ENCODE measurements around the gene VEZF1. TPM values are rescaled to one million over a fixed set of nuclear protein-coding genes. Genes with fewer than 3 reads are reported as not detected.
A peak's percentile ranks its signal among the peaks of the same experiment; 100 is the strongest.

Gene VEZF1
- total and polyA plus RNA-seq, 2 of the 4 experiments (the other 2 are of a cell fraction) = 21.1 to 42.1 TPM

- Histone ChIP-seq H4K8ac (ENCODE audit: low read depth in 2 of 2, low read length in 2 of 2) (peak overlapping the region; percentile 24 to 92), H3K4me1 (ENCODE audit: control insufficient read depth, insufficient read depth, low read length) (peaks cover 33% of the 10 kb centered on the region), H2BK120ac (ENCODE audit: low read depth, low read length) (peak overlapping the region; percentile 98), H2AK5ac (ENCODE audit: low read depth, low read length) (peak overlapping the region; percentile 93), H3K36me3 (ENCODE audit: control insufficient read depth, insufficient read depth, low read length) (no peaks in the 10 kb centered on the region), H3K4me2 (ENCODE audit: low read depth, low read length) (peak overlapping the region; percentile 69), H4K20me1 (ENCODE audit: insufficient read depth, low read length) (0 out of 2 replicates have a peak, but pooled peaks cover 3% of the 10 kb centered on the region), H2AFZ (replicated peaks; ENCODE audit: low read length, poor library complexity) (peak overlapping the region; percentile 65), H3K23ac (ENCODE audit: low read depth, low read length) (peak overlapping the region; percentile 94), H2BK15ac (ENCODE audit: low read depth, low read length) (peak overlapping the region; percentile 95), H3K9ac (ENCODE audit: low read depth, low read length) (peak overlapping the region; percentile 20), H3K14ac (replicated peaks; ENCODE audit: low read depth, low read length) (peak overlapping the region; percentile 97), H2BK5ac (ENCODE audit: low read depth, low read length, poor library complexity, severe bottlenecking) (peak overlapping the region; percentile 96), H3K56ac (ENCODE audit: extremely low read depth, insufficient read depth, low read length) (peak overlapping the region; percentile 87), H3K18ac (ENCODE audit: low read depth, low read length) (peak overlapping the region; percentile 84), H3K4ac (ENCODE audit: low read depth, low read length) (peak overlapping the region; percentile 98), H3K27me3 (ENCODE audit: control insufficient read depth, insufficient read depth, low read length) (no peaks in the 10 kb centered on the region), H4K91ac (ENCODE audit: insufficient read depth, low read depth, low read length) (peak overlapping the region; percentile 97), H3K9me3 (ENCODE audit: control insufficient read depth, insufficient read depth, low read length) (no peaks in the 10 kb centered on the region), H3K4me3 (ENCODE audit: insufficient read depth, low read depth, low read length) (no peak overlapping the region; the same call in 1 of the 2 replicates), H2BK20ac (ENCODE audit: low read depth, low read length) (peak overlapping the region; percentile 98), H3K27ac (ENCODE audit: insufficient read depth, low read length) (peak overlapping the region; percentile 90), H4K5ac (ENCODE audit: low read depth, low read length) (peak overlapping the region; percentile 90), H3K9me1 (ENCODE audit: insufficient read depth, low read length) (peaks cover 40% of the 10 kb centered on the region), H3K79me1 (ENCODE audit: low read depth in 1 of 2, low read length in 2 of 2) (peaks cover 37 to 78% of the 10 kb centered on the region in 2 experiments), H2AK9ac (replicated peaks; ENCODE audit: low read depth, low read length, poor library complexity) (peak overlapping the region; percentile 97)
- intact Hi-C loops (cut with micrococcal nuclease) (loop anchor here (2.0 kb wide), 2 partner anchors 38 to 56 kb away; no protein-coding TSS in a partner anchor), dilution Hi-C loops (cut with HindIII; ENCODE audit: low sequenced_read_pairs, unreplicated experiment) (no loop called here), in situ Hi-C loops (cut with MboI; ENCODE audit: low sequenced_read_pairs) (no loop called here)
- BruUV-seq (replicated peaks) = no TSS peak
- peak; percentile 79 for ATAC-seq (ENCODE audit: low read depth)
- CTCF ChIA-PET = interaction anchor here (0.9 to 2.1 kb wide), 7 partner anchors 9 to 92 kb away, joined by 3 to 5 read pairs (median 3); no protein-coding TSS in a partner anchor
- 10% methylated on average over 4 of the region's 5 CpGs; no CpG with 5 or more reads in 1 of the 2 experiments for WGBS, 2 experiments (ENCODE audit: extremely low coverage in 2 of 2, insufficient read length in 1 of 2)
- POLR2A ChIA-PET (ENCODE audit: unreplicated experiment) = interaction anchor here (0.6 to 1.4 kb wide), 3 partner anchors 11 to 77 kb away, joined by 3 to 5 read pairs (median 5); no protein-coding TSS in a partner anchor
- peak; percentile 96 for DNase-seq
- TF ChIP-seq CEBPB (IDR thresholded peaks at IDR 0.05; ENCODE audit: low read depth, low read length) (no peak), MAZ (IDR thresholded peaks at IDR 0.05; ENCODE audit: borderline replicate concordance, low read depth, low read length) (0 out of 2 replicates have a peak, but pooled peaks have one; percentile 28), CHD1 (IDR thresholded peaks at IDR 0.05; ENCODE audit: low read depth, low read length) (no peak), CTCF (conservative IDR thresholded peaks at IDR 0.05; ENCODE audit: low read depth, low read length) (no peak; the same call in 1 of the 2 replicates), FOS (IDR thresholded peaks at IDR 0.05; ENCODE audit: low read depth, low read length) (peak; percentile 81), SMC3 (IDR thresholded peaks at IDR 0.05; ENCODE audit: low read depth, low read length) (no peak), ELK1 (IDR thresholded peaks at IDR 0.05; ENCODE audit: borderline replicate concordance, low read depth, low read length) (no peak), NFE2L2 (IDR thresholded peaks at IDR 0.05; ENCODE audit: low read depth, low read length) (no peak), USF2 (IDR thresholded peaks at IDR 0.05; ENCODE audit: low read depth, low read length) (no peak), RAD21 (IDR thresholded peaks at IDR 0.05; ENCODE audit: low read length) (peak; percentile 15; the same call in 1 of the 2 replicates), BHLHE40 (IDR thresholded peaks at IDR 0.05; ENCODE audit: low read depth, low read length) (0 out of 2 replicates have a peak, but pooled peaks have one; percentile 22), MXI1 (IDR thresholded peaks at IDR 0.05; ENCODE audit: borderline replicate concordance, low read depth, low read length) (no peak)
These were observed 39.3 kb downstream of the VEZF1 start for GRCh38 chr17:57948555-57949420.
